GM18907 (cell line): Measurements from ENCODE around the gene TCERG1L.
"Not testable (repeated sequence)": the region's sequence is repeated elsewhere in the genome, so short reads cannot be mapped to it uniquely, and the experiment has no call there.

Source experiments
- ATAC-seq: cut with Tn5 transposase; IDR thresholded peaks from one replicate; pipeline ENCODE4 v1.9.1; 2021; ENCODE audit warnings: mild to moderate bottlenecking, moderate library complexity; ENCODE audit not compliant: unreplicated experiment

The TCERG1L gene

DNA sequence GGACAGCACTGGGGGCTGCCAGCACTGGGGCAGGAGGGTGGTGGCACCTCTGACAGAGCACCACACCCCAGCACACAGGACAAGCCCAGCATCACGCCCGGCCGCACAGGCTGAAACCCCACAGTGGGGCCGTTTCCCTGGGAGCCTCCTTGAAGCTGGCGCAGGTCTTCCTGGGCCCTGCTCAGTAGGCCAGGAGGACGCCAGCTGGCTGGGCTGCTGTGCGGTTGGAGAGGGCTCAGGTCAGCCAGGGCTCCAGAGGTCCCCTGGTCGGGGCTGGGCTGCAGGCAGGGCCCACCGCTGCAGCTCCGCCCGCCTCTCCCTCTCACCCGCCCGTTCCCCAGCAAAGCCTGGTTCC lies 137.3 kb downstream of the TCERG1L start:
- no peak for ATAC-seq

GRCh38 chr10:131173484-131174210 lies 137.9 kb downstream of the TCERG1L start:
- ATAC-seq, result no peak

DNA sequence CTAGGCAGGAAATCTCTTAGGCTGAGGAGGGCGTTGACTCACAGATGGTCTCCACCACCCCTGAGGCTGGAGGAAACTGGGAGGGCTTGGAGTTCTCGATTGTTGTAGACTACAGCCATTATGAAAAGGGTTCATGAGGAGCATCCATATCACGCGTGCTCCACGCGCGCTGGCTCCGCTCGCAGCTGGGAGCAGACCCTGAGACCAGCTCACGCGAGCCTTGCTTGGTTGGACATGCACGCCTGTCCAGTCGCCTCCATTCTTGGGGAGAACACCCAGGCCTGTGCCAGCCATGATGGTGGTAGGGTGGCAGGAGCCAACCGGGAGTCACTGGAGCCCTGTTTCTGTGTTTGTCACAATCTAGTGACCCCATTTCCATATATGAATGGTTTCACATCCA lies 139.1 kb downstream of the TCERG1L start:
- ATAC-seq, result no peak

- no peak for ATAC-seq
Observed at GRCh38 chr10:131169146-131169545, 142.4 kb downstream of the TCERG1L start.

DNA sequence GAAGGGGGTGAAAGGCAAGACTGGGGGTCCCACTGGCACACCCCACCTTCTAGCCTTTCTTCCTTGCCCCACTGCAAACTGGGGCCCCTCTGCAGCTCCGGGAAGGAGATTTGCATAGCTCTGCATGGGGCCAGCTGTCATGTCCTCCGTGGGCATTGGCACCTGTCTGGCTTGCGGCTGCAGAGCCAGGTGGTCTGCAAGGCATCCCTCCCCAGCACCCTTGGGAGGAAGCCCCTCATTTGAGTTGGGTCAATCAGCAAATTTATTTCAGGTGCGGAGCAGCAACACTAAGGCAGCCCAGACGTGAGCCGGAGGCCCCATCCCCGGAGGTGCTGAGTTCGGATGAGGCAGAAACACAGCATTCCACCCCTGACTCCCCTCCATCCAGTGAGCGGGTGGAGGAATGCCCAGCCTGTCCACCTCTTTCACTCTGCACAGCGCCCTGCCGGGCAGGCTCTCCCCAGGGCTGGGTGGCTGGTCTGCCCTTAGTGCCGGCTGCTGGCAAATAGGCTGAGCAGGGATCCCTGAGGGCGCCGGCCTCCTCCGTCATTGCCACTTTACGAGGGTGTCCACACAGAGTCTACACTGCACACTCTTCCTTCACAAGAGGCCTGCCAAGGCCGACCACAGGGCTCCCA lies 143.2 kb downstream of the TCERG1L start:
- no peak for ATAC-seq

DNA sequence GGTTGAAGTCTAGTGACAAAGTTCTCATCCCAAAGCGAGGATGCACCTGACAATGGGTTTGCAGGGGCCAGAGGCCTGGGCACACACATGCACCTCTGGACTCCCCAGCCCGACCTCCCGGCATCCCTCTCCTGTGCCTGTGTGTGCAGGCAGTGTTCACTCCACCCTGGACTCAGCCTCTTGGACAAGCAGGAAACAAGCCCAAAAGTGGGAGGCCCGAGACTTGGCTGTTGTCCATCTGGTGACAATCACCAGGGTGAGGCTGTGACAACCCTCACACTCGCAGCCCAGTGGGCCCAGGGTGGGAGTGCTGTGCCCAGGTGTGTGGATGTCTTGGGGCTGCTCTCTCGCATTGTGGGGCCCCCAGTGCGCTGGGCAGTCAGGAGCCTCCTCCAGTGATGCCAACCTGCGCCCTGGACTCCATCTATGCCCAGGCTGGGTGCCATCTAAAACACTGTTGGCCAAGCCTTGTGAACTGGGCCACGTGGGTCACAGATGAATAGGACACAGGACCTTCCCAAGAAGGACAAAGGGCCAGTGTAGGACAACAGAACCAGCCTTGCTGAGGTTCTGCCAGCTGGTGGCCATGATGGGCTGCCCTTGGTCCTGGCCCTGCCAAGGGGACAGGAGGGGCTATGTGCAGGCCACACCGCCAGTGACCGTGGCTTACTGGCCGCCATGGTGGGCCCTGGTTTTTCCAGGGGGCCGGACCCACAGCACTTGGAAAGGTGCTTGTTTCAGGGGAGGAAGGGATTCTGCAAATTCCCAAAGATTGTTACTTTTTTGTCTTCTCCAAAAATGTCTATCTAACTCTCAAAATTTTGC lies 144.3 kb downstream of the TCERG1L start:
- no peak for ATAC-seq

DNA sequence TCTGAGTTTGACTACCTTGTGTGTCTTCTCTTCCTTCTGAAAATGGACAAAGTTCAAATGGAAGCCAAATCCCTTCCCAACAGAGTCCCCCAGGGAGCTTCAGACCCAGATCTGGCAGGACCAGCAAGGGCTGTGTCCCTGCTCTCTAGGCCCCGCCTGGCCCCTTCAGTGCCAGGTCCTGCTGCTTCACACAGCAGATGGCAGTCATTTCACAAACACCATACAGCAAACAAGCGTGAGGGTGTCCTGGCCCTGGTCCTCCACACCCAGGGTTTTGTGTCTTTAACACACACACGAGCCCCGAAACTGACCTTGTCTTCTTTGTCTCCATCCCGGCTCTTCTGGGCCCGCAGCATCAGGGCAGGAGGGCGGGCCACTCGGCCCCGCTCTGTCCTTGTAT lies 145.0 kb downstream of the TCERG1L start:
- no peak for ATAC-seq

- no peak for ATAC-seq
Observed at GRCh38 chr10:131165092-131165491, 146.4 kb downstream of the TCERG1L start.

DNA sequence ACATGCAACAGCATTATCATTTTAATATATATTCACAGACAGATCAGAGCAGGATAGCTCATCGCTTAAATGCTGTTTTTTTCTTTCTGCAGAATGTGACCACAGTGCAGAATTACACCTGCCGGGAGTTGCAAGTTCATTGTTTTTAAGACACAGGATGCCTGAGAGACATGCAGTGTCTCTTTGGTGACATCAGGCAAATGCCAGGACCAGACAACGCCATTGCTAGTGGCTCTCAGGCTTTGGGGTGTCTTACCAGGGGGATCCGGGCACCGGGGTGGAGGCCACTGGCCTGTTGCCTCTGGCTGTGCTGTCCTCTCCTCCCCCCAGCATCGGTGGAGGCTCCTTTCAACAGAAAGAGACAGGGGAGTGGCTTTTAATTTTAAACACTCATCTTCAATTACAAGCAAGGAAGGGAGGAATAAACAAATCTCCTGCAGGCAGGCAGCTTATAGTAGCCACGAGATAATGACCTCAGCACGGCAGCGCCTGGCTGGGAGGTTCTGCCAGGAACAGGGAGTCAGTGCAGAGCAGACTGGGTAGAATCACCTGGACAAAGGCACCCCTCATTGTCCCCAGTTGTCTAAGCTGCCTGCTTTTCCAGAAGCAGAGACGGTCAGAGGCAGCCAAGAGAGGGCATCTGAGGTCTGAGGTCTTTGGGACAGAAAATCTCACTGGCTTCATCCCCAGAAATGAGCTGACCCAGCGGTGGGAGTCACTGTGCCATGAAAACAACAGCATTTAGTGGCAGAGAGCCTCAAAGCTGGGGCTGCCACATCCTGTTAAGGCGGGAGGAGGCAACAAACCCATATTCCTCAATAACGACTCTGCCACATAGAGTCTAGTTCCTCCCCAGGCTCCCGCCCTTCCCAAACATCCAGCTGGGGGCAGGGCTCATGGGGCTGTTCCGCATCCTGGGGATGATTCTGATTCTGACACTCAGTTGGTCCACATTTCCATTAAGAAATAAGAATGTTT lies 148.4 kb downstream of the TCERG1L start:
- ATAC-seq, result no peak

DNA sequence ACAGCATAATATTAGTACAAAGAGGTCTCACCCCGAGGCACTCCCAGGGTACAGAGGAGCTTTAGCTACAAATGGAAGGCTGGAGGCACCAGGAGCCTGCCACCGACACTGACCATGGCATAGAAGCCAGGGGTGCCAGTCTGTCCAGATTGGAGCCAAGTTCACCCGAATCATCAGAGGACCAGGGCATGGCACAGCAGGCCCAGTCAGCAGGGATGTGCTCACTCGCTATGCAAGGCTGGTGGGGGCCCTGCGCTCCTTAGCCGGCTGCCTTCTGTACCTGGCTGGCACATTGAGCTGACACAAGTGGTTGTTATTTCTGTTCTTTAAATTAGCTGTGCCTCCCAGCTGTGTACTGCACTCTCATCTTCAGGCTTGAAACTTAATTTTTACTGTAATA lies 149.3 kb downstream of the TCERG1L start:
- no peak for ATAC-seq

GRCh38 chr10:131161087-131161486 lies 150.4 kb downstream of the TCERG1L start:
- no peak for ATAC-seq

DNA sequence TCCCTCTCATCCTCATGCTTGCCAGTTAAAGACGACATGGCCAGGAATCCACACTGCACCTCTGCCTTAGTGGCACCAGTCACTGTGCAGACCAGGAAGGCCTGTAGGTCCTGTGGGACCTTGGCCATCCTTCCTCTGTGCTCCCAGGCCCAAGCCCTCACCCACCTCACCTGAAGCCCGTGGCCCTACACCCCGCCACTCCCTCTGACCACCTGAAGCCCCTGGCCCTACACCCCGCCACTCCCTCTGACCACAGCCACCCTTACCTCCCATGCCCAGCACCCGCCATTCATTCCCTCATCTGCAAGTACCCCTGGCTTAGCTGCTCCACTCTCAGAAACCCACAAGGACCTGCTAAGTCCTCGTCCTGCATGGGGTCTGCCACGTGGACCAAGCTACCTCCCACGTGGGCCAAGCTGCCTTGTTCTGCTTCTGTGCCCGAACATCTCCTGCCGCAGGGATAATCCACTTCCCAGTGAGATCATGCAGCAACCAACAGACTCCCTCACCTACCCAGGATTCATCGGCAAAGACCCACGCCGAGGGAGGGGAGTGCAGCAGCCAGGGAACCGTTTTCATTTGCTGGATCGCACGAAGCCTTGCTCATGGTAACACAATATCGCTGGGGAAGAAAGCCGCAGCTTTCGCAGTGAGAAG lies 151.2 kb downstream of the TCERG1L start:
- ATAC-seq, result no peak

- ATAC-seq, result no peak
Observed at GRCh38 chr10:131159771-131160170, 151.8 kb downstream of the TCERG1L start.

DNA sequence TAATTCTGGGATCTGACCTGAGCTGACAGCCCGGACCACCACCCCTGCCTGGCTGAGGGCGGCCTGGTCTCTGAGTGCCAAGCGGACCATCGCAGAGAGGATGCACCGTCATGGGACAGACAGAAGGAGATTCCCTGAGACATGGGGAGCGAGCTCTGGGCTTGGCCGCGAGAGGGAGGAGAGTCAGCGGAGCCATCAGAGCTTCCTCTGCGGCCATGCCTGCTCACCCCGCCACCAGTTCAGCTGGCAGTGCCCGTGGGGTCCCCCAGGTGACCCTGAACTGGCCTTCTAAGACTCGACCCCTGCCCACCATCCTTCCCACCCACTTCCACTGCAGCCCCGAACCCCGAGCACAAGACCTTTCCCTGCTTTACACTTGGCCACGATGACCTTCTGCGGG lies 152.8 kb downstream of the TCERG1L start:
- ATAC-seq, result no peak

GRCh38 chr10:131157899-131158298 lies 153.6 kb downstream of the TCERG1L start:
- ATAC-seq, result no peak

DNA sequence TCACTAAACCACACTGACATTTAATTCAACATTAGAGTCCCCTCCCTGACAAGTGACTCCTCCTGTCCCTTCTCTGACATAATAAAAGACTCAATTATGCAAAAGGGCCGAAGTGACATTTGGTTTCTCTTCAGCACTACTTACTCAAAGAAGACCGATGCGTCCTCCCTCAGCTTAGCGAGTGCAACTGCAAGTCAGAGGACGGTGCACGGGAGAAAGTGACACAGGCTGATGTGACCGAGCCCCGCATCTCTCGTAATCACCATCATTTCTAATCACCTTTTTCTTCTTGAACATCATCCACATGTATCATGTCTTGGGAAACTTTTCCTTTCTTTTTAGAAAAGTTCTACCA lies 155.7 kb downstream of the TCERG1L start:
- ATAC-seq, result no peak

DNA sequence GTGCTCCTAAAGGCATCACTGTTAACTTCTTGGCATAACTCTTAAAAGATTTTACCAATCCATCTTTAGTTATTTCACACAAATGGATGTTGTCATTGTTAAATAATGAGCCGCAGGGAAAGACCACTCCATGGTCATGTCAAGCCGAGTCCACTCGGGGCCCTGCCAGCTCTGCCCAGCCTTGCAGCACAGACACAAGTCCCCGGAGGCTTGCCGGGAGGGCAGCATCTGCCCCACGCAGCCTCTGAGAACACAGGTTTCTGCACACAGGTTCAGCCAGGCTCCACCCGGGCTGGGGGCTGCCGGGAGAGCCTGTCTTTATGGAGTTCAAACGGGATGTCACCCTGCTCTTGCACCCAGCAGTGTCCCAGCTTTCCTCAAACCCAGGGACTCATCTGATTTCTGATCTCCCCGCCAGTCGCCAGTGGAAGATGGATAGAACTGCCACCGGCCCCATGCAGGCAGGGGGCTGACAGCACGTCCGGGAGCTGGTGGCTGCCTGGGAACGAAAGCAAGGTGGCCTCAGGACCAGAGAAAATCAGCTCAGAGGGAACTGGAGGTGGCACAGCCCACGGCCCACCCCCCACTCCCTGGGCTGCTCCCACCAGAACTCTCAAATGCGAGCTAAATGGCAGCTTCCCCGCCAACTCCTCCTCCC lies 156.2 kb downstream of the TCERG1L start:
- no peak for ATAC-seq

DNA sequence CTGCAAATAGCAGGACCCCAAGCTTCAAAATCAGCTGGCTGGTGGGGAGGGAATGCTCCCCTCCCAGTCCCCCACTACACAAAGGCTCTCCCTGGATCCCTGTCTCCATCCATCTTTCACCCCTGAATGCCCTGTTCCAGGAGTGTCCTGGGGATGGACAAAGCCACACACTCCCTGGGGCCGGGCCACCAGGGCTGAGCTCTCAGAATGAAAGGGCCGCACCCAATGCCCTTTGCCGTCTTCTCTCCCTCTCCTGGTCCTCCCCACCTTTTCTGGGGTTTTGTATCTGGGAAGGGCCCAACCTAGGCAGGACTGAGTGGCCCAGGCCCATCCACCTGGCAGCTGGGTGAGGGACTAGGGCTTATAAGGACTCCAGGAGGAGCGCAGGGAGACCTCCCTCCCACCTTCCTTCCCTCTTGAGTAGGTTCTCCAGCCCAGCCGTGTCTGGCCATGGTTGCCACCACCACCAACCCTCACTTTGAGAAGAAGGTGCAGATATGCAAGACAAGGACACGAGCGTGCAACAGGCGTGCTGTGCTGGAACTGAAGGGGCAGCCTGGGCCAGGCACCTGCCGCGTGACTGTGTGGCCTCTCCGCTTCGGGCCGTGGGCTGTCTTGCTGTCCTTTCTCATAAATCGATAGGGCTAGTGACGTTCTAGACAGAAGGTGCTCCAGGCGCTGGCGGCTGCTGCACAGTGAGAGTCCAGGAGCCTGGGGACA lies 157.1 kb downstream of the TCERG1L start:
- ATAC-seq, result no peak

DNA sequence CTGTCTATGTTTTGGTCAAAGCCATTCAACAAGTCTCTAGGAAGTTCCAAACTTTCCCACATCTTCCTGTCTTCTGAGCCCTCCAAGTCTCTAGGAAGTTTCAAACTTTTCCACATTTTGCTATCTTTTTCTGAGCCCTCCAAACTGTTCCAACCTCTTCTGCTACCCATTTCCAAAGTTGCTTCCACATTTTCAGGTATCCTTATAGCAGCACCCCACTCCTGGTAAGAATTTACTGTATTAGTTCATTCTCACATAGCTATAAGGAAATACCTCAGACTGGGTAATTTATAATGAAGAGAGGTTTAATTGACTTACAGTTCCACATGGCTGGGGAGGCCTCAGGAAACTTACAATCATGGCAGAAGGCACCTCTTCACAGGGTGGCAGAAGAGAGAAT lies 159.1 kb downstream of the TCERG1L start:
- not testable (repeated sequence) for ATAC-seq
